HG03175 (cell line): Measurements from ENCODE around the gene KBTBD12.

Source experiments
- ATAC-seq: cut with Tn5 transposase; IDR thresholded peaks from one replicate; pipeline ENCODE4 v1.9.1; 2021; ENCODE audit warnings: mild to moderate bottlenecking, moderate library complexity; ENCODE audit not compliant: unreplicated experiment

Gene KBTBD12

DNA sequence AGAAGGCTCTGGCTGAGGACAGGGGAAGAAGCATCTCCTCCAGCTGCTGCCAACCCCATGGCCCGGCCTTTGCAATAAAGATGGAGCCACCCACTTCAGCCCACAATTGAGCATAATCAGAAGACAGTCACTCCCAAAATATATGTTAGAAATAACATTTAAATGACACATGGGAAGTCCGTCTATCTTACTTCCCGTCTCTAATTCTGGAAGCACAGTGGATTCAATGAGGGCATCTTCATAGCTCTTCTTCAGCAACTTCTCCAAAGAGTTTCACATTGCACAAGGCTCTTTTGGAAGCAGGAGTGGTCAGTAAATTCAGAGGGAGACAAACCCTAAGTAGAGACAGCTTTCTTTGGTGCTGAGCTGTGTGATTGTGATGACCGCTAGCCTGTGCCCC is 70.2 kb downstream of the KBTBD12 start:
- no peak for ATAC-seq

- ATAC-seq, result no peak
These were observed 70.7 kb downstream of the KBTBD12 start for GRCh38 chr3:127985655-127986225.

- ATAC-seq, result no peak
These were observed 71.8 kb downstream of the KBTBD12 start for GRCh38 chr3:127986803-127987202.

- no peak for ATAC-seq
These were observed 72.4 kb downstream of the KBTBD12 start for GRCh38 chr3:127987309-127987995.

DNA sequence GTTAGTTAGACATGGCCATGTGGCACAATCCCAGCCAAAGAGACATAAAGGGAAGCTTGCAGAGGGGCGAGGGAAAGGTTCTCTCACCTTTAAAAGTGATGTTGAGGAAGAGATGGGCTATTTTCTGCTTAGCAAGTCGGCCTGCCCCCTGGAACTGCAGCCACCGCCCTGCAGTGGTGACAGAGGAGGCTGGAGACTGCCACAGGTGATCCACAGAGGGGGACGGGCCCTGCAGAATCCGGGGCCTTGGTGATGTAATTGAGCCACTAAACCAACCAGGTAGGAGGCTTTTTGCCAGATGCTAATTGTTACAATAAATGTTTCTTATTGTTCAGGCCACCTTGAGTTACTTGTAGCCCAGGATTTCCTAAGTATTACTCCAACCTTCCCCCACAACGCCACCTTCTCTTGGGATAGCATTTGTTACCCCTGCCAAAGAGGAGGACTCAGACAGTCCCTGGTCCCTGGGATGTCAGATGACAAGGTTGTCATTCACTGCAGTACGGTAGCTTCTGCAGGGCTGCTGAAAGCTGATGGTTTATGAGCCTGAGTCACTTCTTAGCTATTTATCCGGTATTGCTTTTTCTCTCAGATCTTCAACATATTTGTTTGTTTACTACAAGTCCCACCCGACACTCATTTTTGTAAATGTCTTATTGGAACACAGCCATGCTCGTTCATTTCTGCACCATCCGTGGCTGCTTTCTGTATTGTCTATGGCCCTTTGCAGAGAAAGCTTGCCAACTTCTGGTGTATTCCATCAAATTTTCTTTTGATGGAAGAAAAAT is 73.9 kb downstream of the KBTBD12 start:
- ATAC-seq, result no peak

- no peak for ATAC-seq
These were observed 75.0 kb downstream of the KBTBD12 start for GRCh38 chr3:127990051-127990450.

- ATAC-seq, result no peak
These were observed 75.4 kb downstream of the KBTBD12 start for GRCh38 chr3:127990461-127990860.

DNA sequence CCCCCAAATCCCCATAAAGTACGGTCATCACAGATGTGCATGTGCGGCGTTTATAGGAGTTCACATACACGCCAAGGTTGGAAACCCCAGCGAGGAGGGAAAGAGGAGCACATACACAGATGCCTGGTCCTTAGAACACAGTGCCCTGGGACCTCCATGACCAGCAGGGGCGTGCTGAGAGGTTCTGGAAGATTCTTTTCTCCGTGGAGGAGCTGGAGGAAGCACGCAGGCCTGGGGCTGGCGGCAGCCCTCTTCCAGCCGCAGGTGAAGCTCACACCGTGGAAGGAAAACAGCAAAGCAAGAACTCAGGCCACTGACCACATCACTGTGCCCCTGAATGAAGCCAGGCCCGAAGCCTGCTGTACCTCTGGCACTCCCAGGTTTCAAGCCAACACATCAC is 76.2 kb downstream of the KBTBD12 start:
- no peak for ATAC-seq

- no peak for ATAC-seq
These were observed 76.6 kb downstream of the KBTBD12 start for GRCh38 chr3:127991681-127992080.

- ATAC-seq, result no peak
These were observed 77.1 kb downstream of the KBTBD12 start for GRCh38 chr3:127992127-127992526.

DNA sequence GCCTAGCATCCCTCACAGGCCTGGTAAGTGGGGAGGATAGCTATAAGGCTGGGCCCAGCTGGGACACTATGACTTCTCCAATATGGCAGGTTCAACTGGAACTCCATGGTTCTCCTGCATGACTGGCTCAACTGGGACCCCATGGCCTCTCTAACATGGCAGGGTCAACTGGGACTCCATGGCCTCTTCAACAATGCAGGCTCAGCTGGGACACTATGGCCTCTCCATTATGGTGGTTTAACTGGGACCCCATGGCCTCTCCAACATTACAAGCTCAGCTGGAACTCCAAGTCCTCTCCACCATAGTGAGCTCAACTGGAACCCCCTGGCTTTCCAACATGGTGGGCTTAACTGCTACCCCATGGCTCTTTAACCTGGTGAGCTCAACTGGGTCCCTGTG is 79.0 kb downstream of the KBTBD12 start:
- no peak for ATAC-seq

GRCh38 chr3:127997016-127997415 is 82.0 kb downstream of the KBTBD12 start:
- ATAC-seq, result no peak

DNA sequence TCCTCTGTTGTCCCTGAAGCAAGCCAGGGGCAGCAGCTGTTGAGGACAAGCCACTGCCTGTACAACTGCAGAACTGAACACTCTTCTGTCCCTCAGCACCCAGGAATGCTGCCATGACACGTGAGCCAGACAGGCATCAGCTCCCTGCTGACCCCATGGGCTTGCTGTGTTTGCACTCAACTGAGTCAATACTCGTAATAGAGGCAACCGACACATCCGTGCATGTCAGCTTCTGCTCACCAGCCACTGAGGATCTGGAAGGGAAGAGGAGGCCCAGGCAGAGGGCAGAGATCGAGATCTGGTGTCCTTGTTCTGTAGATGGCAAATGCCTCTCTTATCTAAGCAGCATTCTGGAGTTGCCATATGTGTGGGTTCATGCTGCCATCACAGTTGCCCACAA is 82.9 kb downstream of the KBTBD12 start:
- ATAC-seq, result no peak

GRCh38 chr3:127998596-127998995 is 83.6 kb downstream of the KBTBD12 start:
- ATAC-seq, result no peak

GRCh38 chr3:127999509-128000106 is 84.6 kb downstream of the KBTBD12 start:
- no peak for ATAC-seq

GRCh38 chr3:128001576-128001975 is 86.5 kb downstream of the KBTBD12 start:
- ATAC-seq, result no peak

DNA sequence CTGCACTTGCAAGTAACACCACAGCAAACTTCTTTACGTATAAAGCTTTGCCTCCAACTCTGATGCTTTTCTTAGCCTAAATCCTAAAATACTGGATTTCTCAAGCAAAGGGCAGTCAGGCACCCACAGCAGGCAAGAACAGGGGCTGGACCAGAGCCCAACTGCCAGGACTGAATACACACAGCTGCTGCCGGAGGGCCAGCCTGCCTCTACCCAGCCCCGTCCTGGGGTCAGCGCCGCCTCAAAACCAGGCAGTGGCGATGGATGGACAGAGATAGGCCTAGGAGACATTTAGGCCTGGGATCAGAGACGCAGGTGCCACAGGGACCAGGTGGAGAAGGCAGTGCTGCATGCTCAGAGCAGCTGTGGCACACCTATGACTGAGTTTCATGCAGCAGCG is 89.6 kb downstream of the KBTBD12 start:
- no peak for ATAC-seq

- ATAC-seq, result no peak
These were observed 91.3 kb downstream of the KBTBD12 start for GRCh38 chr3:128006061-128007032.

DNA sequence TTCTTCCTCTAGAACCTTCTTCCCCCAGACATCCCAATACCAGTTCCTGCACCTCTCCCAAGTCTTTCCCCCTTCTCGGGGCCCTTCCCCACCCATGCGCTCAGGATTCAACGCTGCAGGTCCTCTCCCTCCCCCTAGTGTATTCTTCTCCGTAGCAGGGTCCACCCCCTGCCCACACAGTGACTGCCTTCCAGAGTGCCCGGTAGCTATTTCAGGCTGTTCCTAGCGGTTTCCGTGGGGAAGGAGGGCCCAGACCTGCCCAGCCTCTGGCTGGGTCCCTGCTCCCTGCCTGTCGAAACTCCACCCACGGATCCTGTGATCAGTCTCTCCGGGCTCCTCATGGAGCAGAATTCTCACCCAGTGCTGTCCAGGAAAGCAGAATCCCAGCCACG is 92.0 kb downstream of the KBTBD12 start:
- ATAC-seq, result no peak

- no peak for ATAC-seq
These were observed 95.2 kb downstream of the KBTBD12 start for GRCh38 chr3:128009952-128010846.
